Endothelial cell of umbilical vein (primary cell): Measurements from ENCODE around the gene CCNK.

Source experiments
- CTCF ChIP-seq, 2 donors: IDR thresholded peaks; 1 replicate in 1 of 2; 2 replicates in 1 of 2; pipeline ENCODE4 v1.5.1; 2011; ENCODE audit warnings: low read length in 2 of 2, mild to moderate bottlenecking in 2 of 2, moderate library complexity in 2 of 2, control low read depth in 1 of 2, inconsistent platforms in 1 of 2, low read depth in 1 of 2; ENCODE audit not compliant: insufficient read depth in 1 of 2; ENCODE audit errors: extremely low read depth in 1 of 2
- EZH2 ChIP-seq: IDR thresholded peaks from 2 replicates; pipeline ENCODE4 v1.6.1; 2012; ENCODE audit warnings: borderline replicate concordance, low read depth, mild to moderate bottlenecking, moderate library complexity, low read length, inconsistent platforms; ENCODE audit not compliant: severe bottlenecking
- JUN ChIP-seq: IDR thresholded peaks from 2 replicates; pipeline ENCODE4 v1.6.1; 2011; ENCODE audit warnings: borderline replicate concordance, low read depth; ENCODE audit not compliant: insufficient read length, insufficient read depth
- POLR2A ChIP-seq: IDR thresholded peaks from 2 replicates; pipeline ENCODE4 v1.6.1; 2012; ENCODE audit warnings: low read depth, mild to moderate bottlenecking, control low read depth, low read length

DNA sequence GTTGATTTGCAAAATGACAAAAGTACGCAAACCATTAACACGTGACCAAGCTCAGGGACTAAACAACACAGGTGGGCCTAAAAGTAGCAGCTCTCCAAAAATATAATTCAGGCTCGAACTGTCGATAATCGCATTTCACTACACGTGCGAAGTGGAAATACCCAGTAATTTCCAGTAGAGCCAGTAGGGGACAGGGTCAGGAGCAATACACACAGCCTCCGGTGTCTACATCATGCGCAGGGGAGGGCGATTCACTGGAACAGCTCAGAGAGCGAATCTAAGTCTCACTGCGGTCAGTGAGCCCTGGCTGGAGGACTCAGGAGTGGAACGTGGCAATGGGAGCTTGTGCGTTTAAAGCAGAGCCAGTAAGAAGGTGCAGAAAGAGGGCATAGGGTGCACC lies 40.9 kb upstream of the CCNK start:
- TF ChIP-seq CTCF (IDR thresholded peaks at IDR 0.05; ENCODE audit: extremely low read depth in 1 of 2, insufficient read depth in 1 of 2, low read depth in 1 of 2, low read length in 2 of 2) (no peak), EZH2 (no peak), POLR2A (no peak), JUN (no peak)
